CD4-positive, alpha-beta T cell treated with Interleukin-17A for 4 hours (primary cell): ENCODE measurements around the gene NCMAP.

Experiments used
- DNase-seq: peaks from one replicate; pipeline ENCODE4 v3.0.0-alpha.2; 2020; ENCODE audit warnings: mixed read lengths

Gene NCMAP

DNA sequence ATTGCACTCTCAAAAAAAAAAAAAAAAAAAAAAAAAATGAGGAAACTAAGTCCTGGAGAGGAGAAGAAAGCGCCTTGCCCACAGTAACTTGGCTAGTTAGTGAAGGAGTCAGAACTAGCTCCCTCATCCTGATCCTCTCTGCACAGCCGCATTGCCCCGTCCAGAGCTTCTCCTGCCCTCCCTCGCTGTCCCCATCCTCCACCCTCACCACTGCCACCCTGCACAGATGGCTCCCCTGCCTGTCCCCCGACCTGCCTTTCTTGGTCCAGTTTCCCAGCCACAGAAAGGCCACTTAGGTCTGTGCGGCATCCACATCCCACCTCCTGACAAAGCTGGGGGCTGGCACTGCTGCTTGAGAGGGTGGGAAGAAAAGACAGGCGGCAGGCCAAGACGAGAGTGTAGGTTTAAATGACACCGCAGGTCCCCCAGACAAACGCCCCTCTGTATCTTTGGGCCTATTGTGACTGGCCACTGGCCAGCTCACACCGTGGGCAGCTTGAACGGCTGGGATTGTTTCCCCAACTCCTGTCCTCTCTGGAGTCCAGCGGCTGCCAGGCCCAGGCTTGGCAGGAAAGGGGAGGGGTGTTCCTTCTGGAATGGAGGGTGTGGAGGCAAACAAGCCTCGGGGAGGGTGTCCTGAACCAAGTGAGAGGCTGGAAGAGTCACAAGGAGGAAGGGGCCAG lies 20.2 kb downstream of the NCMAP start:
- DNase-seq, result no peak

DNA sequence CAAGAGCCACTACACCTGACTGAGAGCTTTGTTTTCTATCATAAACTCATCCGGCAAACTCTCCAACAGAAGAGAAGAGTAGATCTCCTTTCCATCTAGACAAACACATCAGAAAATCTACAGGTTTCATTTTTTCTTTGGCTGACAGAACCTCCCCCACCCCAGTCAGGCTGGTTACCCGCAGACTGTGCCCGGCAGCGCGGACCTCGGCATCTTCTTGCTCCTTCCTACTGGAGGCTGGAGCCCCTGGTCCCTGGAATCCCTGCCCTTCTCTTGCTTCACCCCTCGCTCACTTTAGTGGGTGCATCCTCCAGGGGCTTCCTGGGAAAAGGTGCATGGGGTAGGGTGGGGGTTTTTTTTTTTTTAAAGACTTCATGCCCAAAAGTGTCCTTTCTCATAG lies 23.0 kb downstream of the NCMAP start:
- DNase-seq, result no peak

DNA sequence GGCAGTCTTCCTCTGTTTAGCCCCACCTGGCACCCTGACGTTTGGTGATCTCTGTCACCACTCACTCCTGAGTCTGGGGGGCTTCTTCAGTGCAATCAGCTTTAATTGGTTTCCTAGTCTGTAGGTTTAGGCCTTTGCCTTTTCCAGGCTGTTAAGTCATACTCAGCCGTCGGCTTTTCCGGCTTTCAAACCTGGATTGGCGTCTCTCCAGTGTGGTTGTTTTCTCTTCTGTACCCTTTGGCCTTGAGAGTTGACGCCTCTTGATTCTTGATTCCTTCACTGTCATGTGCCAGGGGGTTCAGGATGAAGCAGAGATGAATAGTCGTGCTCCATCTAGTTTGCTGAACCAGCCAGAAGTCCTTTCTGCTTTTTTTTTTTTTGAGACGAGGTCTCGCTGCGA lies 24.9 kb downstream of the NCMAP start:
- no peak for DNase-seq

DNA sequence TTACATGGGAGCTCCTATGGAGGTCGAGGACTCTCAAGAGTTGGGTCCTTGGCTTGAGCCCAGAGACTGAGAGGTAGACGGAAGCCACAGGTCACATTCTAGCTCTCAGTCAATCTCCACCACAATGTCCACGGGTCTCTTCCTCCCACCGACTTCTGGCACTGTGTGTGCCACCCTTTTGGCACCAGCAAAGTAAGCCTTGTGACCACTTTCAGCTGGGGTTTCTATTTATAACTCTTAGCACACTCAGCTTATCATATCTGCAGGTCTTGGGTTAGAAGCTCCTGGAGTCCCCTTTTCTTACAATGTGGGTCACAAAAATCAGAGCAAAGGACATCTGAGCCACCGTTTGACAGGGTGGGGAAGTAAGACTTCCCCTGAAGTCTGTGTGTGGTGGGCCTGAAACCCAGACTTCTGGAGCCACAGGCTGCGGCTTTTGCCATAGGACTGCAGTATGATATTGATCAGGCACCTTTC lies 28.3 kb downstream of the NCMAP start:
- DNase-seq, result no peak

DNA sequence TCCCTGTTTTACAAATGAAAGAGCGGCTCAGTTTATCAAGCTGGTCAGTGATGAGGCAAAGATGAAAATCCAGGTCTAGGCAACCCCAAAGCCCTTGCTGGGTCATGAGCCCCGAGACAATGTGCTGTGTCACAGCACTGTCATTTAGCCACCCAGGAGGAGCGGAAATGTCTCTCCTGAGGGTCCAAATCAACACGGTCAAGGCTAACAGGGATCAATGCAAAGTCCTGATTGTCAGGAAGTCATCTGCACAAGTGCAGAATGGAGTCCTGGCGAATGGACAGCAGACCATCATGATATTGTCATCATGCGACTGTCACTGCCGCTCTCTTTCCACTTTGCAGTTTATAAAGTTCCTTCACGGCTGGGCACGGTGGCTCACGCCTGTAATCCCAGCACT lies 30.2 kb downstream of the NCMAP start:
- no peak for DNase-seq

DNA sequence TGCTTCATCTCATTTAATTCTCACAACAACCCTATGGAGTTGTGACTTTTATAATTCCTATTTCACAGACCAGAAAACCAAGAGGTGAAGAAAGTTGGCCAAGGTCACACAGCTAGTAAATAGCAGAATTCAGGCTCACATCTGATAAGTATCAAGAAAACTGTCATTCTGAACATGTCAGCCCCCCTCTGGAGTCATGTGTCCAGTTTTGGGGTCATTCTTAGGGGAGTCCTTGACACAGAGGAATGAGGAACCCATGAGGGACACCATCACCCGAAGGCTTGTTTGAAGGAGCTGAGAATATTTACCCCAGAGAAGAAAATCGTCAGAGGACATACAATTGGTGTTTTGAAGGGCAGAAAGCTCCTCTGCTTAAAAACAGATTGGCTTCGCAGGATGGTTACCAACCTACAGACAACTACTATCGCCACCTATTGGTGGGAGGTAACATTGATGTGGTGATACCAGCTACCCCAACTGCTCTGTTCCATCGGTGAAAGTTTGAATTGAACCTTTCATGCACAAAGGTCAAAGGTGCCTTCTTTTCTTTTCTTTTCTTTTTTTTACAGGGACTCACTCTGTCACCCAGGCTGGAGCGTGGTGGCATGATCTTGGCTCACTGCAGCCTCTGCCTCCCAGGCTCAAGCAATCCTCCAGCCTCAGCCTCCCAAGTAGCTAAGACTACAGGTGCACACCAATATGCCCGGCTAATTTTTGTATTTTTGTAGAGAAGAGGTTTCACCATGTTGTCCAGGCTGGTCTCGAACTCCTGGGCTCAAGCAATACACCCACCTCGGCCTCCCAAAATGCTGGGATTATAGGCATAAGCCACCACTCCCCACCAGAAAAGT lies 31.3 kb downstream of the NCMAP start:
- peak; percentile 67 for DNase-seq

DNA sequence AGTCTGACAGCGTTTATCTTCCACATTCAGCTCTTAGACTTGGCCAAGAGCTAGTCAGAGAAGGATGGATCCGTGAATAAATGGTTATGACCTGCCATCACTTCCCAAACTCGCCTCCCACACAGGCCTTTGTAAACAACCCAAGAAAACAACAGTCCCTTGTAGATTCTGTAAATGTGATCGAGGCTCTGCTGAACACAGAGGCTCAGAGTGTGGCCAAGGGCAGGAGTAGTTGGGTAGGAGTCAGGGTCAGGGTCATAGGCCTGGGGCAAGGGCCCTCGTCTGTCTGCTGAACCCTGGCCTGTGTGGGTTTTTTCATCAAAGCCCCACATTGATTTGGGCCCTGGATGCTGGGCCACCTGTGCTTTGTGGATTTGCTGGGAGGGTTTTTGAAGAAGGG lies 32.7 kb downstream of the NCMAP start:
- no peak for DNase-seq

DNA sequence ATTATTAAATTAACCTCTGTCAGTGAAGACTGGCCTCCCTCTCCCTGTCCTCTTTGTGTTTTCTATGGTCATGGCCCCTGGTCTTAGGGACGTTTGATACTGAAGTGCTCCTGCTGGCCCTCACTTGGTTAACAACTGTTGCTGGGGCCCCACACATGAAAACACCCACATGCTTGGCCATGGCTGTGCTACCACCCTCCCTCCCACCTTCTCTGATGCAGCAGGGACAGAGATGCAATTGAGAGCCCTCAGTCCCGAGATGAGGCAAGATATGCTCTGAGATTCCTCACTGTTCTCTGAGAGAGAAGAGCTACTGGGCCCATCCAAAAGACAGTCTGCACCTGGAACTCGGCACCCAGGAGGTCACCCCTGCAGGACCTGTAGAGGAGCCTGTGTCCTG lies 33.3 kb downstream of the NCMAP start:
- DNase-seq, result no peak

DNA sequence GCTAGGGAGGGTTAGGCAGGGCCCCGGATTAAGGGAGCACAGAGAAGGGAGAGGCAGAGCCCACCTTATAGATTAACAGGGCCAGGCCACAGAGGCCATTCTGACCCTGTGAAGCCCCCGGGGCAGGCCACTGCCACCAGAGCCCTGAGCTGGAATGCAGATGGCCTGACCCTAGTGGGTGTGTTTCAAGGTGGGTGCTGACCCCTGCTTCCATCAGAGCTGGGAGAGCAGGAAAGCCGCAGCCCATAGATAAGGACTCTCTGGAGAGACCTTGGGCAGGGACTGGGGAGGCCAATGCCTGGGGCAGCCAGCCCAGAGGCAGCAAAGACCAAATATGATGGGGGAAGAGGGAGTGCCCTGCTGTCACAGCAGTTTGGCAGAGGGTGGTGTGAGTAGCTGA lies 35.9 kb downstream of the NCMAP start:
- no peak for DNase-seq

DNA sequence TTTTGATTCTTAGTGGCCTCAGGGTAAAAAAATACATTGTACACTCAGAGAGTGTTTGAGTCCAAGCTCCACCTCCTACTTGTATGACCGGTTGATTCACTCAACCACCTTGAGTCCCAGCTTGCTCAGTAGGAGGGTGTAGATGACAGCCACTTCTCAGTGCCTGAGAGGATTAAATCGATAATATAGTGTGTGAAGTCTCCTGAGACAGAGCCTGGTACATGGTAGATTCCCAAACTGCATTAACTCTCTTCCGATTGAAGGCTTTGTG lies 38.4 kb downstream of the NCMAP start:
- no peak for DNase-seq

DNA sequence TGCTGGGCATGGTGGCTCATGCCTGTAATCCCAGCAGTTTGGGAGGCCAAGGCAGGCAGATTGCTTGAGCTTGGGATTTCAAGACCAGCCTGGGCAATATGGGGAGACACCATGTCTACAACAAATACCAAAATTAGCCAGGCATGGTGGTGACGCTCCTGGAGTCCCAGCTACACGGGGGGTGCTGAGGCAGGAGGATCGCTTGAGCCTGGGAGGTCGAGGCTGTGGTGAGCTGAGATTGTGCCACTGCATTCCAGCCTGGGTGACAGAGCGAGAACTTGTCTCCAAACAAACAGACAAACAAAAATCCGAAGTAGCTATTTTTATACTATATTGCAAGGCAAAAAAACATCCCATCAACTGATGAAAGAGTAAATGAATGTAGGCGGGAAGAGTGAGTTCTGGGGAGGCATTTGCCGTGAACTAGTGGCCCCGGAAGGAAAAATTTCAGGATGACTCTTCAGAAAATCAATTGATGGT lies 40.6 kb downstream of the NCMAP start:
- DNase-seq, result no peak

DNA sequence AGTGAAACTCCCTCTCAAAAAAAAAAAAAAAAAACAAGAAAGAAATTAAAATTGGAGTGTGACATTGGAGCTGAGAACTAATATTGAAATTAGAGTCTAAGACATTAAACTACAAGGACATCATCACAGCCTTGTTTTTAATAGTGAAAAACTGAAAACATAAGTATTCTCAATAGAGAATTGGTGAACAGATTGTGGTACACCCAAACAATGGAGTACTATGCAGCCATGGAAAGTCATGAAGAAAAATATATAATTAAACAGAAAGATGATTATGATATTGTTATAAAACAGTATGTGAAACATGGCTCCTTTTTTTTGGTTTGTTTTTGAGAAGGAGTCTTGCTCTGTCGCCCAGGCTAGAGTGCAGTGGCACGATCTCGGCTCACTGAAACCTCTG lies 43.4 kb downstream of the NCMAP start:
- no peak for DNase-seq

DNA sequence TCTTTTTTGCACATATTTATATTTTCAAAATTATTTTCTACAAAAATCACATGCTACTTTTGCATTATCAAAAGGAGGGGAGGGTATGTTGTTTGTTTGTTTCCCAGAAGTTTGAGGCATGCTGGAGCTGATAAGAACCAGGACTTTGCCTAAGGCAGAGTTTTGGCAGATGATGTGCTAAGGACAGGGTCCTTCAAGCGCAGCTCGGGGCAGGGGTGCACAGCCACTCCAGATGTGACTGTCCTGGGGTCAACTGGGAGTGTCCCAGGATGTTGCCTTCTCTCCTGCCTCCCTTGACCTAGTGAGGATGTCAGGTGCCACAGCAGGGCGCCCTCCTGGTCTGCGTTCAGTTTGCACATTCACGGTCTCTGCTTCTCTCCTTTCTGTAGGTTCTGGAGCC lies 44.7 kb downstream of the NCMAP start:
- DNase-seq, result no peak

DNA sequence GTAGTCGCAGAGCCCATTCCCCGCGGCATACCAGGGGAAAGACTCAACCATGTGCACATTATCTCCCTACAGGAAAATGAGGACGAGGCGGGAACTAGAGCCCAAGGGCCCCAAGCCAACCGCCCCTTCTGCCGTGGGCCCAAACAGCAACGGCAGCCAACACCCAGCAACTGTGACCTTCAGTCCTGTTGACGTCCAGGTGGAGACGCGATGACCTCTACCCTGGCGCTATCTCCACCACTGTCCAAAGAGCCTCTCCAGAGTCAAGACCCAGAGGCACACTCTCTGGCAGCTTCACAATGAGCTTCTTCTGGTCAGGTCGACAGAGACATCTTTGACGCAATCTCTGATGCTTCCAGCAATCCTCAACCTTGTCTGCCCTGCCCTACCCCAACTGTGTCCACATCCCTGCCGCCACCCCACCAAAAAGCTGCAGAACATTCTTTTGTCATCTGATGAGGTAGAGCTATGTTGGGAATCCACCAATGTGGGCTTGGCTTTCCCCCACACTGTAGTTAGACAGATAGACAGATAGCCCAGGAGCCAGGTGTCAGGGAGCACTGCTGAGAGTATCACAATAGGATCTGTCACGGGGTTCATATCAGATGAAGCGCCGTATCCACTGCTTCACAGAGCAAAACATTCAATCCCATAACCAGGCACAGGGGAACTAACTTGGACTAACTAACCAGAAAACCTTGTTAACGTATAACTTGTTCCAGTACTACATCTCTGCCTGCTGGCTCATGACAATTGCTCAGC lies 49.8 kb downstream of the NCMAP start:
- DNase-seq, result no peak

DNA sequence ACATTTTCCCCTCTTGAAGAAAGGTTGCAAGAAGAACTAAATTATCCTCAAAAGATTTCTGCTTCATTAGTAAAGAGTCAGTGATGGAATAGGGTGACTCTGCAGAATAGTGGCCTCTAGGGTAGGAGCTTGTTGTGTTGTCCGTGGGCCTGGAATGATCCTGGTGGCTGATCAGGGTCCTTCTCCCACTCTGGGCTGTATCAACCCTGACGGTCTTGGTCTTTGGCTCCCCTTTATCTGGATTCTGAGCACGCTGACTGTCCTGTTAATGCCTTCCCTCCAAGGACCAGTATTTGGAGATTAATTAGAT lies 50.4 kb downstream of the NCMAP start:
- DNase-seq, result no peak

DNA sequence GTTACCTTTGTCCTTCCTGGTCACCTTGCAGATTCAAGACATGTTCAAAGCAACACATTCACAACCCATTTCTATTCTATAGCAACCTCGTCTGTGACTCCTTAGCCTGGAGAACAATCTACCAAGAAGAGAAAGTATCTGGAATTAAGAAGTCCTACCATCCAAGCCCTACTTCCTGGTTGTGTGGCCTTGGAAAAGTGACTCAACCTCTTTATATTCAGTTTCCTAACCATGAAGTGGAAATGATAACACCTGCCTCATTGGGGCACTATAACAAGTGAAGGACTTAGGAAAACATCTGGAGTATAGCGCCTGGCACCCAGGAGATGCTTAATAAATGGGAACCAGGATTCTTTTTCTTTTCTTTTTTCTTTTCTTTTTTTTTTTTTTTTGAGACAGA lies 50.7 kb downstream of the NCMAP start:
- DNase-seq, result no peak

DNA sequence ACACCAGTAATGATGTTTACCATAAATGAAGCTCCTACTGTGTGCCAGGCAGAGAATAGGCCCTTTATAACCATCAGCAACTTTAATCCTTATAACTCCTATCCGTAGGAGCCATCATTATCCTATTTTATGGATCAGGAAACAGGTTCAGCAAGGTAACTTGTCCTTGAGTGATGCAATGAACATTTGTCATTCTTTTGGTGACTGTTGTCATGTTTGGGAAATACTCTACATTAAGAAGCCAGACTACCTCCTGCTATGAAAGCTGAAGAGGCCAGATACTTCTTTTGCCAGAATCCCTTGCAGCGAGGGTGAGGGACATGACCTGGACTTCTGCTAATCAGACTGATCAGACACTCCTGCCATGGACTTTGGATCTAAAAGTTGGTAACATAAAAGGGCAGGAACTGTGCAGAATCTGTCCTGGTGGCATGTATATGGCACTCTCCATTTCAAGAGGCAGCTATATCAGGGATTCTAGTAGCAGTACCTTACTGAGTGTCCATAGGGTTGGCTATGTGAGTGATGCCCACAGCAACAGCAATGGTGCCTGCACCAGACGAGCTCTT lies 54.1 kb downstream of the NCMAP start:
- DNase-seq, result no peak

DNA sequence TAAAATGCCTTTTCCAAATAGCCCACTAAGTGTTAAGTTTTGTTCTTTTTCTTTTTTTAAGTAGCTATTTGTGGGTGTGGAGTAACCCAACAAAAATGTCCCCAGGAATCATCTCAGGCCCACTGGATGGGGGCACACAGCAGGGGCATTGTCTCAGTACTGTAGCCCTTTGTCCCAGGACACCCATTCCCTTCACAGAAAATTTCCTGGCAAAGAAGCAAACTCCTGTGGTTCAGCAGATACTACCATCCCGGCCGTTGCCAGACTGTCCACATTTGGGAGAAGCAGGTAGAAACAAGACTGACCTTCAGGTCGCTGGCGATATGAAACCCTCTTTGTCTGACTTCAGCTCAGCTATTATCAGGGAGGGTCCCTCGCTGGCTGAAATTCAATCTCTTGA lies 63.5 kb downstream of the NCMAP start:
- DNase-seq, result no peak

DNA sequence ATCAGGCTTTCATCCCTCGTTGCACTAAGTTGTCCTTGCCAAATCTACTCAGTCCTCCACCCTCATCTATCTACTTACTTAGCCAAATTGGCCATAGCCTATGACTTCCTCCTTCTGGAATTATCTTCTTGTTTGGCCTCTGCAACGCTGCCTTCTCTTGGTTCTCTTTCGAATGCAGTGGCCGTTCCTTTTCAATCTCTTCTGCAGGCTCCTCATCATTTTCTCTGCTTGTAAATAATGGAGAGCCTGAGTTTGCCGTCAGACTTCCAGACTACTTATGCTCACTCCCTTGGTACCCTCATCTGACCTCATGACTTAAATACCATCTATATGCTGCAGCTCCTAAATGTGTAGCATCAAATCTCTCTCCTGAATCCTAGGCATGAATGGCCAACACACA lies 64.8 kb downstream of the NCMAP start:
- no peak for DNase-seq

DNA sequence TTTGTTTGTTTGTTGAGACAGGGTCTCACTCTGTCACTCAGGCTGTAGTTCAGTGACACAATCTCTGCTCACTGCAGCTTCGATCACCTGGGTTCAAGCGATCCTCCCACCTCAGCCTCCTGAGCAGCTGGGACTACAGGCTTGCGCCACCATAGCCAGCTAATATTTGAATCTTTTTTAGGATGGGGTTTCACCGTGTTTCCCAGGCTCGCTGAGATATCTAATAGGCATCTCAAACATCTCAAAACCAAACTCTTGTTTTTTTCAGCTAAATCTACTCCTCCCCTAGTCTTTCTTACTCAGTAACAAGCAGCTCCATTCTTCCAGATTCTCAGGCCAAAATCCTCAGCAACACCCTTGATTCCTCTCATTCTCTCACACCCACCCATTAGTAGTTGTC lies 65.2 kb downstream of the NCMAP start:
- DNase-seq, result no peak

DNA sequence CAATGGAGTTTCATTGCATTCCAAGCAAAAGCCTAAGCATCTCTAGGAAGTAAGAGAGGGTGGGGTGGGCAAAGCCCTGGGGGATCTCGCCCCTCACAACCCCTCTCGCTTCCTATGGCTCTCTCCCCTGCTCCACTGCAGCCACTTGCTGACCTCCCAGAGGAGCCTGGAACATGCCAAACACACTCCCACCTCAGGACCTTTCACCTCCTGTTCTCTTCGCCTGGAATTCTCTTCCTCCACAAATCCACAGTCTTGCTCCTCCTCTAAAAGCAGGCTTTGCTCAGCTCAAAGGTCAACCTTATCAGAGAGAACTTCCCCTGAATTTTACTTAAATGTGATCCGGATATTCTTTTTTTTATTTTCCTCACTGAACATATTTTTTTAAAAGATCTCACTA lies 66.3 kb downstream of the NCMAP start:
- DNase-seq, result no peak

DNA sequence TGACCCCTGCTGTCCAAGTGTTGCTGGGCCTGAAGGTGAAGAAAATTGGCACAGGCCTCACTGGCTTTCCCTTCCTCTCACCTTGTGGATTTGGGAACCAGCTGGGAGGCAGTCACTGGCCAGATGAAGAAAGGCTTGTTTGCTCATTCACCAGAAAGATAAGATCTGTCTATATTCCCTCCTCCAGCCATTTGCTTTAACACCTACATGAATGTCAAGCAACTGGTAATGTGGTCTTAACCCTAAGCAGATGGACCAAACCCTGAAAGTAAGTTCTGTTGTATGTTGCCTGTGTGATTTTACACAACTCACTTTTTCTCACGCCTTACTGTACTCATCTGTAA lies 76.9 kb downstream of the NCMAP start:
- no peak for DNase-seq

DNA sequence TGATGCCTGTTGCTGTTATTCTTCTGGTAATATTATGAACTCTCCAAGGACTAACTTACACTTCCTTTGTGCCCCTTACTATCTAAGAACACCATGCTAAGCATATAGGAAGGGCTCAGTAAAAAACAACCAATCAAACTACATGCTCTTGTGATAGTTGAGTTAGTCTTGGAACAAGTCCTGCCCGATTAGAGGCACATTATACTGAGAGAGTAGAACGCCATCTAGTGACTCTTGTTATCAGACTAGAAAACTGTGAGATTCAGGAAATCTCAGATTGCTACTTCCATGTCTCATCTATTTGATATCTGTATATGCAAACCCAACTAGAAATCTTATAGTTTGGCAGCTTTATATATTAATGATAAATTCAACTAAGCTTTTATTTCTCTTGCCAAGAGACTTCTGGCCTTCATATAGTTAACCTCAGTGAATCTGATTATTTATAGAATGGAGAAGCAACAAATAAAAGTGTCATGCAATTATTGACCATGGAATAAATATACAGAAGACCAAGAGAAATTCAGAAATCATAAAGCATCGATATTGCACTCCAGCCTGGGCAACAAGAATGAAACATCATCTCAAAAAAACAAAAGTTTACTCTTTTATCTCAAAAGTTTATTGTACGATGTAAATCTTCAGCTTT lies 79.4 kb downstream of the NCMAP start:
- DNase-seq, result peak; percentile 12
